B cell (primary cell): ENCODE results near the gene CACNA1D. TPM values are rescaled to one million over a fixed set of nuclear protein-coding genes. Genes with fewer than 3 reads are reported as not detected.

Source experiments
- ATAC-seq: fragments of 200-7000 bp; cut with Tn5 transposase; one replicate; pipeline ENCODE4 v1.10.0; 2021; ENCODE audit warnings: low read depth, mild to moderate bottlenecking, moderate number of reproducible peaks, moderate library complexity
- CTCF ChIA-PET: fragments of 350-600 bp; sonication (Branson Sonifier 250); formaldehyde crosslinking; loops from one replicate; lab custom pipeline; 2021; ENCODE audit warnings: antibody characterized with exemption, inconsistent platforms; lab: Charles Lee
- POLR2A ChIA-PET: fragments of 350-600 bp; sonication (Branson Sonifier 250); formaldehyde crosslinking; loops from one replicate; lab custom pipeline; 2021; ENCODE audit warnings: antibody characterized with exemption; lab: Charles Lee
- DNase-seq: peaks from one replicate; pipeline ENCODE4 v3.0.0; 2013
- H2AFZ ChIP-seq: 2 replicates; pipeline ENCODE4 v1.6.1; 2012; ENCODE audit warnings: mild to moderate bottlenecking, low read depth, low read length; ENCODE audit not compliant: insufficient read depth, poor library complexity, severe bottlenecking
- H3K27ac ChIP-seq, 2 donors: 1 replicate in 1 of 2; 2 replicates in 1 of 2; pipeline ENCODE4 v1.5.1; 2012 to 2013; ENCODE audit warnings: low read length in 2 of 2, mild to moderate bottlenecking in 2 of 2, moderate library complexity in 1 of 2
- H3K27me3 ChIP-seq, 4 experiments: fragments of 200-600 bp in 1 of 4; sonication (generic) in 1 of 4; replicated peaks in 1 of 4; 1 replicate in 2 of 4; 2 replicates in 2 of 4; pipeline versions ENCODE4 v1.6.1 to v1.7.0; 2013 to 2016; ENCODE audit warnings: low read length in 3 of 4, mild to moderate bottlenecking in 2 of 4, mixed read lengths in 1 of 4, moderate library complexity in 1 of 4; ENCODE audit not compliant: insufficient read depth in 4 of 4, control insufficient read depth in 3 of 4; ENCODE audit errors: control extremely low read depth in 1 of 4
- H3K36me3 ChIP-seq, 2 experiments: replicated peaks in 1 of 2; 1 replicate in 1 of 2; 2 replicates in 1 of 2; pipeline versions ENCODE4 v1.6.1 to v1.7.1; 2013; ENCODE audit warnings: low read length in 1 of 2; ENCODE audit not compliant: insufficient read depth in 2 of 2, control insufficient read depth in 1 of 2; ENCODE audit errors: control extremely low read depth in 1 of 2, extremely low read depth in 1 of 2
- H3K4me1 ChIP-seq, 2 donors: fragments of 200-600 bp in 1 of 2; sonication (generic) in 1 of 2; 1 replicate in 1 of 2; 2 replicates in 1 of 2; pipeline versions ENCODE4 v1.5.1 to v1.6.1; 2013 to 2017; ENCODE audit warnings: low read length in 2 of 2; ENCODE audit not compliant: control insufficient read depth in 2 of 2, insufficient read depth in 2 of 2
- H3K4me2 ChIP-seq: replicated peaks from 2 replicates; pipeline ENCODE3; 2012; ENCODE audit warnings: mild to moderate bottlenecking, low read depth, low read length; ENCODE audit not compliant: poor library complexity, severe bottlenecking
- H3K4me3 ChIP-seq, 5 experiments: fragments of 200-600 bp in 1 of 5; sonication (generic) in 1 of 5; 1 replicate in 3 of 5; 2 replicates in 2 of 5; pipeline versions ENCODE4 v1.5.1 to v1.7.0; 2011 to 2016; ENCODE audit warnings: low read length in 4 of 5, mild to moderate bottlenecking in 4 of 5, low read depth in 2 of 5, control low read depth in 1 of 5, moderate library complexity in 1 of 5; ENCODE audit not compliant: insufficient read depth in 1 of 5; ENCODE audit errors: control extremely low read depth in 1 of 5, extremely low read depth in 1 of 5
- H3K79me2 ChIP-seq: fragments of 200-600 bp; sonication (generic); one replicate; pipeline ENCODE4 v1.6.0; 2016; ENCODE audit warnings: low read length; ENCODE audit not compliant: control insufficient read depth, insufficient read depth
- H3K9ac ChIP-seq: fragments of 200-600 bp; sonication (generic); 2 replicates; pipeline ENCODE4 v1.6.1; 2017; ENCODE audit warnings: mild to moderate bottlenecking, low read length, moderate library complexity
- H3K9me3 ChIP-seq, 3 donors: one replicate each; pipeline versions ENCODE4 v1.6.1 to v1.7.1; 2013; ENCODE audit warnings: low read length in 2 of 3; ENCODE audit not compliant: control insufficient read depth in 2 of 3, insufficient read depth in 1 of 3; ENCODE audit errors: control extremely low read depth in 1 of 3
- H4K20me1 ChIP-seq: 2 replicates; pipeline ENCODE4 v1.6.0; 2012; ENCODE audit warnings: mild to moderate bottlenecking, low read length; ENCODE audit not compliant: insufficient read depth, control insufficient read depth, poor library complexity, severe bottlenecking
- H3K27ac Mint-ChIP-seq: one replicate; pipeline ENCODE4 v1.8.0; 2021; ENCODE audit warnings: mixed read lengths
- H3K27me3 Mint-ChIP-seq: one replicate; pipeline ENCODE4 v1.8.0; 2021; ENCODE audit warnings: mixed read lengths
- H3K4me1 Mint-ChIP-seq: one replicate; pipeline ENCODE4 v1.8.0; 2021; ENCODE audit warnings: mixed read lengths
- H3K4me3 Mint-ChIP-seq: one replicate; pipeline ENCODE4 v1.8.0; 2021; ENCODE audit warnings: mixed read lengths
- H3K9me3 Mint-ChIP-seq: one replicate; pipeline ENCODE4 v1.8.0; 2022; ENCODE audit warnings: mixed read lengths; ENCODE audit not compliant: insufficient read depth
- EZH2 ChIP-seq: IDR thresholded peaks from 2 replicates; pipeline ENCODE4 v1.6.1; 2012; ENCODE audit warnings: borderline replicate concordance, low read depth, mild to moderate bottlenecking, moderate library complexity, low read length; ENCODE audit not compliant: insufficient read depth, poor library complexity, severe bottlenecking
- WGBS: methylation state at CpG from one replicate; pipeline ENCODE4 v1.1.5; 2013; ENCODE audit warnings: missing lambda C conversion rate; ENCODE audit not compliant: insufficient coverage; 5-methylcytosine and 5-hydroxymethylcytosine counted together
- intact Hi-C: fragments of 100-400 bp; cut with micrococcal nuclease; formaldehyde crosslinking; loops from one replicate; pipeline ENCODE4 v1.10.0; 2022
- polyA plus RNA-seq: library from polyadenylated mRNA; depleted of rRNA; stranded (reverse); fragments of >200 nt; gene quantifications from 2 replicates; pipeline ENCODE4 v1.2.3, GENCODE V29; 2012
- total RNA-seq, 2 donors: library from RNA; stranded (reverse); fragments of 120-200 nt in 1 of 2; gene quantifications; 1 replicate in 1 of 2; 2 replicates in 1 of 2; pipeline versions ENCODE4 v1.2.3 to v1.2.4, GENCODE V29; 2013 to 2022
- TF ChIP-seq, protein P1 (sequence below): fragments of 200-600 bp; IDR thresholded peaks from one replicate; pipeline ENCODE4 v1.8.0; 2022; ENCODE audit warnings: antibody characterized with exemption, mild to moderate bottlenecking

Gene CACNA1D
- total and polyA plus RNA-seq, 2 donors (not counting 1 experiment from before 2014, with no cell fraction given), result 0.06 to 0.07 TPM

GRCh38 chr3:53604232-53604631 lies 109.8 kb downstream of the CACNA1D start:
- peaks cover 0 to 6% (median 0%) of the 10 kb centered on the region in 4 experiments for H3K27me3 ChIP-seq
- no peaks in the 10 kb centered on the region for H4K20me1 ChIP-seq
- peaks cover 1 to 4% (median 2%) of the 10 kb centered on the region in 3 donors for H3K9me3 ChIP-seq
- TF ChIP-seq, protein P1, sequence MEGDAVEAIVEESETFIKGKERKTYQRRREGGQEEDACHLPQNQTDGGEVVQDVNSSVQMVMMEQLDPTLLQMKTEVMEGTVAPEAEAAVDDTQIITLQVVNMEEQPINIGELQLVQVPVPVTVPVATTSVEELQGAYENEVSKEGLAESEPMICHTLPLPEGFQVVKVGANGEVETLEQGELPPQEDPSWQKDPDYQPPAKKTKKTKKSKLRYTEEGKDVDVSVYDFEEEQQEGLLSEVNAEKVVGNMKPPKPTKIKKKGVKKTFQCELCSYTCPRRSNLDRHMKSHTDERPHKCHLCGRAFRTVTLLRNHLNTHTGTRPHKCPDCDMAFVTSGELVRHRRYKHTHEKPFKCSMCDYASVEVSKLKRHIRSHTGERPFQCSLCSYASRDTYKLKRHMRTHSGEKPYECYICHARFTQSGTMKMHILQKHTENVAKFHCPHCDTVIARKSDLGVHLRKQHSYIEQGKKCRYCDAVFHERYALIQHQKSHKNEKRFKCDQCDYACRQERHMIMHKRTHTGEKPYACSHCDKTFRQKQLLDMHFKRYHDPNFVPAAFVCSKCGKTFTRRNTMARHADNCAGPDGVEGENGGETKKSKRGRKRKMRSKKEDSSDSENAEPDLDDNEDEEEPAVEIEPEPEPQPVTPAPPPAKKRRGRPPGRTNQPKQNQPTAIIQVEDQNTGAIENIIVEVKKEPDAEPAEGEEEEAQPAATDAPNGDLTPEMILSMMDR, result no peak
- no peak for TF ChIP-seq EZH2
- H3K79me2 ChIP-seq, result no peaks in the 10 kb centered on the region
- ChIA-PET CTCF (no interaction called here), POLR2A (no interaction called here)
- H3K27me3 Mint-ChIP-seq, result peaks cover 6% of the 10 kb centered on the region
- H3K4me1 Mint-ChIP-seq, result no peaks in the 10 kb centered on the region
- H3K4me3 ChIP-seq, result no peak overlapping the region
- DNase-seq (no peak), ATAC-seq (no peak)
- H3K9ac ChIP-seq, result no peak overlapping the region
- no peak overlapping the region for H3K27ac ChIP-seq
- no peak overlapping the region for H2AFZ ChIP-seq
- H3K36me3 ChIP-seq, result no peaks in the 10 kb centered on the region
- no peak overlapping the region for H3K4me3 Mint-ChIP-seq
- no peaks in the 10 kb centered on the region for H3K4me1 ChIP-seq
- intact Hi-C loops, result no loop called here
- no peak overlapping the region for H3K27ac Mint-ChIP-seq
- peaks cover 3% of the 10 kb centered on the region for H3K9me3 Mint-ChIP-seq
- H3K4me2 ChIP-seq, result no peak overlapping the region

- peaks cover 6% of the 10 kb centered on the region for H3K27me3 Mint-ChIP-seq
- H3K27ac Mint-ChIP-seq, result no peak overlapping the region
- no peak overlapping the region for H3K9ac ChIP-seq
- H3K4me2 ChIP-seq, result no peak overlapping the region
- no peak overlapping the region for H3K4me3 Mint-ChIP-seq
- H2AFZ ChIP-seq, result no peak overlapping the region
- peaks cover 0 to 6% (median 0%) of the 10 kb centered on the region in 4 experiments for H3K27me3 ChIP-seq
- POLR2A ChIA-PET, result no interaction called here
- no peak for TF ChIP-seq EZH2
- TF ChIP-seq, protein P1, result no peak
- no peak overlapping the region for H3K4me3 ChIP-seq
- DNase-seq (no peak), ATAC-seq (no peak)
- H3K9me3 Mint-ChIP-seq, result peaks cover 3% of the 10 kb centered on the region
- no peak overlapping the region for H3K27ac ChIP-seq
- CTCF ChIA-PET, result no interaction called here
- no peaks in the 10 kb centered on the region for H3K4me1 ChIP-seq
- no peaks in the 10 kb centered on the region for H3K4me1 Mint-ChIP-seq
- intact Hi-C loops, result no loop called here
- no peaks in the 10 kb centered on the region for H4K20me1 ChIP-seq
- no CpG with 5 or more reads among the region's 1 CpG for WGBS
- H3K9me3 ChIP-seq, result peaks cover 1 to 4% (median 2%) of the 10 kb centered on the region in 3 donors
- no peaks in the 10 kb centered on the region for H3K36me3 ChIP-seq
- H3K79me2 ChIP-seq, result no peaks in the 10 kb centered on the region
Measured at GRCh38 chr3:53606793-53607192, 112.4 kb downstream of the CACNA1D start.
